Naive thymus-derived CD4-positive, alpha-beta T cell (primary cell): Measurements from ENCODE around the gene DIAPH2. TPM values are rescaled to one million over a fixed set of nuclear protein-coding genes. Genes with fewer than 3 reads are reported as not detected.

Experiments used
- ATAC-seq: fragments of 150-1000 bp; cut with Tn5 transposase; 2 replicates; pipeline ENCODE4 v1.10.0; 2021; ENCODE audit warnings: mild to moderate bottlenecking, moderate library complexity
- CTCF ChIA-PET: fragments of 350-600 bp; sonication (Branson Sonifier 250); formaldehyde crosslinking; loops from one replicate; lab custom pipeline; 2021; ENCODE audit warnings: antibody characterized with exemption; lab: Charles Lee
- POLR2A ChIA-PET: fragments of 350-600 bp; sonication (Branson Sonifier 250); formaldehyde crosslinking; loops from one replicate; lab custom pipeline; 2021; ENCODE audit warnings: antibody characterized with exemption, inconsistent platforms; lab: Charles Lee
- DNase-seq, 9 donors: peaks; one replicate each; pipeline versions ENCODE4 v3.0.0 to v3.0.0-alpha.2; 2020 to 2022; ENCODE audit warnings: mixed read lengths in 1 of 9
- H3K27ac ChIP-seq: one replicate; pipeline ENCODE4 v1.7.0; 2013; ENCODE audit warnings: mild to moderate bottlenecking, low read depth, low read length, moderate library complexity
- H3K27me3 ChIP-seq, 2 donors: one replicate each; pipeline ENCODE4 v1.7.0; 2013; ENCODE audit warnings: low read length in 2 of 2, mild to moderate bottlenecking in 2 of 2, moderate library complexity in 2 of 2; ENCODE audit not compliant: control insufficient read depth in 2 of 2, insufficient read depth in 2 of 2
- H3K36me3 ChIP-seq, 3 experiments: 1 replicate in 2 of 3; 2 replicates in 1 of 3; pipeline ENCODE4 v1.7.0; 2013; ENCODE audit warnings: low read length in 3 of 3, mild to moderate bottlenecking in 3 of 3, moderate library complexity in 1 of 3; ENCODE audit not compliant: insufficient read depth in 3 of 3, control insufficient read depth in 2 of 3
- H3K4me1 ChIP-seq, 2 donors: one replicate each; pipeline ENCODE4 v1.7.0; 2013; ENCODE audit warnings: low read length in 2 of 2, mild to moderate bottlenecking in 2 of 2, moderate library complexity in 1 of 2; ENCODE audit not compliant: control insufficient read depth in 2 of 2, insufficient read depth in 2 of 2
- H3K4me3 ChIP-seq: 2 replicates; pipeline ENCODE4 v1.7.0; 2013; ENCODE audit warnings: mild to moderate bottlenecking, low read length
- H3K9me3 ChIP-seq, 3 experiments: 1 replicate in 2 of 3; 2 replicates in 1 of 3; pipeline ENCODE4 v1.7.0; 2013; ENCODE audit warnings: low read length in 3 of 3; ENCODE audit not compliant: control insufficient read depth in 2 of 3
- H3K27ac Mint-ChIP-seq, 9 donors: one replicate each; pipeline ENCODE4 v1.8.0; 2020 to 2022; ENCODE audit warnings: mixed read lengths in 9 of 9, mild to moderate bottlenecking in 8 of 9, moderate library complexity in 5 of 9, inconsistent platforms in 2 of 9
- H3K27me3 Mint-ChIP-seq, 5 donors: one replicate each; pipeline ENCODE4 v1.8.0; 2021 to 2022; ENCODE audit warnings: mixed read lengths in 5 of 5, mild to moderate bottlenecking in 1 of 5
- H3K36me3 Mint-ChIP-seq, 5 donors: one replicate each; pipeline ENCODE4 v1.8.0; 2020 to 2022; ENCODE audit warnings: mixed read lengths in 5 of 5, mild to moderate bottlenecking in 3 of 5, inconsistent platforms in 1 of 5
- H3K4me1 Mint-ChIP-seq, 7 donors: one replicate each; pipeline ENCODE4 v1.8.0; 2020 to 2022; ENCODE audit warnings: mixed read lengths in 7 of 7, mild to moderate bottlenecking in 3 of 7, inconsistent platforms in 1 of 7
- H3K4me3 Mint-ChIP-seq, 10 donors: one replicate each; pipeline ENCODE4 v1.8.0; 2020 to 2022; ENCODE audit warnings: mild to moderate bottlenecking in 10 of 10, mixed read lengths in 10 of 10, moderate library complexity in 6 of 10, inconsistent platforms in 2 of 10
- H3K9me3 Mint-ChIP-seq, 11 donors: one replicate each; pipeline ENCODE4 v1.8.0; 2020 to 2022; ENCODE audit warnings: mixed read lengths in 11 of 11, mild to moderate bottlenecking in 4 of 11, inconsistent platforms in 1 of 11, moderate library complexity in 1 of 11
- intact Hi-C, 2 donors: fragments of 100-400 bp; cut with micrococcal nuclease; formaldehyde crosslinking; loops; one replicate each; pipeline ENCODE4 v1.15.1; 2023
- polyA plus RNA-seq, 2 donors: library from polyadenylated mRNA; unstranded; fragments of 300-500 nt; fragmentation: Illumina TruSeq; gene quantifications; one replicate each; pipeline ENCODE4 v1.2.3, GENCODE V29; 2021
- total RNA-seq, 6 experiments: library from RNA in 5 of 6; stranded (reverse) in 5 of 6; gene quantifications; 1 replicate in 5 of 6; 2 replicates in 1 of 6; pipeline ENCODE4 v1.2.3 and lab custom pipeline; 2021 to 2026

Gene DIAPH2
- total and polyA plus RNA-seq, 7 experiments from 2014 or later: 4.2 to 23.9 (median 6.9) TPM

DNA sequence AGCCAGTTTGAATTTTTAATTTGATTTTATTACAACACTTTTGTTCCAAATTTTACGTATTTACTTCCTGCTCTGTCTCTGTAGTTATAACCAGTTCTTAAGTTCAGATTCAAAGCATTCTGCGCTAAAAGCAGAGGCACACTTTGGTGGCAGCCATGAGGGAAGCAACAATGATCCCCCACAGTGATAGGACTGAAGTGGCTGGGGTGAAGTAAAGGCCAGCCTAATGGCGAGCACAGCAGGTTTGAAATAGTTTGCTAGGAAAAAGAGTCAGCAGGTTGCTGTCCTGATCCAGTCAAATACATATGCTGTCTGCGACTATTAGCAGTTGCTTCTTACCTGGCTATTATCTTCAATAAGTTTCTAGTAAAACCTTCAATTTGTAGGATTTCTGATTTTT, 375.4 kb downstream of the DIAPH2 start:
- Mint-ChIP-seq H3K27ac (no peak overlapping the region), H3K27me3 (no peaks in the 10 kb centered on the region), H3K4me1 (peaks cover 0 to 6% (median 0%) of the 10 kb centered on the region in 7 donors), H3K4me3 (no peak overlapping the region), H3K36me3 (peaks cover 0 to 5% (median 0%) of the 10 kb centered on the region in 5 donors), H3K9me3 (peaks cover 0 to 2% (median 0%) of the 10 kb centered on the region in 11 donors)
- intact Hi-C loops: no loop called here
- Histone ChIP-seq H3K27ac (no peak overlapping the region), H3K4me3 (no peak overlapping the region), H3K36me3 (no peaks in the 10 kb centered on the region), H3K4me1 (no peaks in the 10 kb centered on the region), H3K9me3 (no peaks in the 10 kb centered on the region), H3K27me3 (no peaks in the 10 kb centered on the region)
- POLR2A ChIA-PET: no interaction called here
- ATAC-seq: no peak
- no peak for DNase-seq
- CTCF ChIA-PET: no interaction called here

DNA sequence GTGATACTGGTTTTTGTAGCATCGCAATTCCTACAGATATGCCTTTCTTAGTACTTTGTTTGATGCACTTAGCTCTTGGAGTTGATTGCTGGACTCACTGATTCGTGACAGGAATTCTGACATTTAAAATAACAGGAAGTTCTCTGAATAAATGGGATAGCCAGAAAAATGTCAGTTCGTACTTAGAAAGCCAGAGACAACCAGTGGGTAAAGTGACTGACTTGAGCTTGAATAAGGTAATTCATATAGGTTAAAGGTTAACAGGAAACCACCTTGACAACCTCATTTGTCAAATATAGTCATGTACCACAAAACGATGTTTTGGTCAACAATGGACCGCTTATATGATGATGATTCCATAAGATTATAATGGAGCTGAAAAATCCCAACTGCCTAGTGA, 380.4 kb downstream of the DIAPH2 start:
- peaks cover 0 to 2% (median 0%) of the 10 kb centered on the region in 11 donors for H3K9me3 Mint-ChIP-seq
- peaks cover 0 to 5% (median 0%) of the 10 kb centered on the region in 5 donors for H3K36me3 Mint-ChIP-seq
- Histone ChIP-seq H3K4me1 (no peaks in the 10 kb centered on the region), H3K27ac (no peak overlapping the region), H3K36me3 (no peaks in the 10 kb centered on the region), H3K9me3 (no peaks in the 10 kb centered on the region), H3K4me3 (no peak overlapping the region), H3K27me3 (no peaks in the 10 kb centered on the region)
- ChIA-PET CTCF (no interaction called here), POLR2A (no interaction called here)
- no peak overlapping the region for H3K4me3 Mint-ChIP-seq
- no peak for DNase-seq
- no peaks in the 10 kb centered on the region for H3K27me3 Mint-ChIP-seq
- H3K4me1 Mint-ChIP-seq: peaks cover 0 to 6% (median 0%) of the 10 kb centered on the region in 7 donors
- H3K27ac Mint-ChIP-seq: no peak overlapping the region
- intact Hi-C loops: no loop called here
- ATAC-seq: no peak

- Mint-ChIP-seq H3K27me3 (no peaks in the 10 kb centered on the region), H3K4me1 (peaks cover 0 to 6% (median 0%) of the 10 kb centered on the region in 7 donors), H3K36me3 (peaks cover 0 to 5% (median 0%) of the 10 kb centered on the region in 5 donors), H3K9me3 (peaks cover 0 to 2% (median 0%) of the 10 kb centered on the region in 11 donors), H3K27ac (no peak overlapping the region), H3K4me3 (no peak overlapping the region)
- POLR2A ChIA-PET: no interaction called here
- intact Hi-C loops: no loop called here
- H3K36me3 ChIP-seq: no peaks in the 10 kb centered on the region
- DNase-seq (no peak), ATAC-seq (no peak)
- CTCF ChIA-PET: no interaction called here
- no peak overlapping the region for H3K27ac ChIP-seq
- H3K27me3 ChIP-seq: no peaks in the 10 kb centered on the region
- H3K9me3 ChIP-seq: no peaks in the 10 kb centered on the region
- H3K4me1 ChIP-seq: no peaks in the 10 kb centered on the region
- H3K4me3 ChIP-seq: no peak overlapping the region
These were observed 381.3 kb downstream of the DIAPH2 start for GRCh38 chrX:97065973-97066372.

GRCh38 chrX:97066381-97066780, 381.7 kb downstream of the DIAPH2 start:
- CTCF ChIA-PET: no interaction called here
- Histone ChIP-seq H3K27ac (no peak overlapping the region), H3K36me3 (no peaks in the 10 kb centered on the region), H3K27me3 (no peaks in the 10 kb centered on the region), H3K4me1 (no peaks in the 10 kb centered on the region), H3K9me3 (no peaks in the 10 kb centered on the region), H3K4me3 (no peak overlapping the region)
- Mint-ChIP-seq H3K4me3 (no peak overlapping the region), H3K9me3 (peaks cover 0 to 2% (median 0%) of the 10 kb centered on the region in 11 donors), H3K36me3 (peaks cover 0 to 5% (median 0%) of the 10 kb centered on the region in 5 donors), H3K4me1 (peaks cover 0 to 6% (median 0%) of the 10 kb centered on the region in 7 donors), H3K27ac (no peak overlapping the region), H3K27me3 (no peaks in the 10 kb centered on the region)
- ATAC-seq (no peak), DNase-seq (no peak)
- POLR2A ChIA-PET: no interaction called here
- intact Hi-C loops: no loop called here

- Histone ChIP-seq H3K27ac (no peak overlapping the region), H3K4me3 (no peak overlapping the region), H3K4me1 (no peaks in the 10 kb centered on the region), H3K9me3 (no peaks in the 10 kb centered on the region), H3K36me3 (no peaks in the 10 kb centered on the region), H3K27me3 (no peaks in the 10 kb centered on the region)
- no peak overlapping the region for H3K27ac Mint-ChIP-seq
- ATAC-seq (no peak), DNase-seq (no peak)
- H3K36me3 Mint-ChIP-seq: peaks cover 0 to 6% (median 0%) of the 10 kb centered on the region in 5 donors
- no peak overlapping the region for H3K4me3 Mint-ChIP-seq
- ChIA-PET POLR2A (no interaction called here), CTCF (no interaction called here)
- no peaks in the 10 kb centered on the region for H3K27me3 Mint-ChIP-seq
- no peaks in the 10 kb centered on the region for H3K4me1 Mint-ChIP-seq
- H3K9me3 Mint-ChIP-seq: no peaks in the 10 kb centered on the region
- intact Hi-C loops: no loop called here
These were observed 385.7 kb downstream of the DIAPH2 start for GRCh38 chrX:97070346-97070745.

GRCh38 chrX:97074400-97074799, 389.8 kb downstream of the DIAPH2 start:
- Histone ChIP-seq H3K9me3 (no peaks in the 10 kb centered on the region), H3K36me3 (no peaks in the 10 kb centered on the region), H3K27ac (no peak overlapping the region), H3K4me1 (no peaks in the 10 kb centered on the region), H3K4me3 (no peak overlapping the region), H3K27me3 (no peaks in the 10 kb centered on the region)
- Mint-ChIP-seq H3K4me3 (no peak overlapping the region), H3K27me3 (no peaks in the 10 kb centered on the region), H3K36me3 (peaks cover 0 to 13% (median 4%) of the 10 kb centered on the region in 5 donors), H3K9me3 (no peaks in the 10 kb centered on the region), H3K4me1 (no peaks in the 10 kb centered on the region), H3K27ac (no peak overlapping the region)
- ChIA-PET POLR2A (no interaction called here), CTCF (no interaction called here)
- ATAC-seq: no peak
- no peak for DNase-seq
- intact Hi-C loops: no loop called here

GRCh38 chrX:97089116-97089515, 404.5 kb downstream of the DIAPH2 start:
- H3K4me3 ChIP-seq: no peak overlapping the region
- H3K4me3 Mint-ChIP-seq: no peak overlapping the region
- no peaks in the 10 kb centered on the region for H3K9me3 ChIP-seq
- H3K27me3 Mint-ChIP-seq: no peaks in the 10 kb centered on the region
- H3K27me3 ChIP-seq: no peaks in the 10 kb centered on the region
- H3K4me1 Mint-ChIP-seq: no peaks in the 10 kb centered on the region
- ChIA-PET POLR2A (no interaction called here), CTCF (no interaction called here)
- intact Hi-C loops: no loop called here
- no peak overlapping the region for H3K27ac ChIP-seq
- no peak for DNase-seq
- H3K36me3 ChIP-seq: no peaks in the 10 kb centered on the region
- peaks cover 0 to 3% (median 0%) of the 10 kb centered on the region in 5 donors for H3K36me3 Mint-ChIP-seq
- H3K4me1 ChIP-seq: no peaks in the 10 kb centered on the region
- no peak for ATAC-seq
- no peak overlapping the region for H3K27ac Mint-ChIP-seq
- H3K9me3 Mint-ChIP-seq: no peaks in the 10 kb centered on the region
